NCI-H524 (cell line): Measurements from ENCODE around the gene CNN1.
A peak's percentile ranks its signal among the peaks of the same experiment; 100 is the strongest.

Source experiments
- DNase-seq, 2 experiments: peaks; one replicate each; lab custom pipeline; 2025; lab: John Stamatoyannopoulos, UW

The CNN1 gene

GRCh38 chr19:11534538-11534937, 4.1 kb upstream of the CNN1 start:
- DNase-seq, result no peak

DNA sequence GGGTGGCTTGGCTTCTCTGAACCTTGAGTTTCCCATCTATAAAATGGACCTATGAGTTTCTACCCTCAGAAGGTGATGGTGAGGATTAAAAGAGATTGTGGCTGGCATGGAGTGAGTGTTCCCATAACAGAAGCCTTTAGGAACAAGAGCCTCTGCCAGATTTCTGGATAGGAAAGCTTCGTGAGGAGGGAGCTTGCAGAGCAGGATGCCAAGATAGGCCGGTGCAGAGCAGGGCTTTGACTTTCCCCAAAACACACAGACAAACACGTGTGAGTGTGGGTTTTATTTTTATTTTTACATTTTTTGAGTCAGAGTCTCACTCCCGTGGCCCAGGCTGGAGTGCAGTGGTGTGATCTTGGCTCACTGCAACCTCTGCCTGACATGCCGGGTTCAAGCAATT, 3.7 kb upstream of the CNN1 start:
- no peak for DNase-seq

DNA sequence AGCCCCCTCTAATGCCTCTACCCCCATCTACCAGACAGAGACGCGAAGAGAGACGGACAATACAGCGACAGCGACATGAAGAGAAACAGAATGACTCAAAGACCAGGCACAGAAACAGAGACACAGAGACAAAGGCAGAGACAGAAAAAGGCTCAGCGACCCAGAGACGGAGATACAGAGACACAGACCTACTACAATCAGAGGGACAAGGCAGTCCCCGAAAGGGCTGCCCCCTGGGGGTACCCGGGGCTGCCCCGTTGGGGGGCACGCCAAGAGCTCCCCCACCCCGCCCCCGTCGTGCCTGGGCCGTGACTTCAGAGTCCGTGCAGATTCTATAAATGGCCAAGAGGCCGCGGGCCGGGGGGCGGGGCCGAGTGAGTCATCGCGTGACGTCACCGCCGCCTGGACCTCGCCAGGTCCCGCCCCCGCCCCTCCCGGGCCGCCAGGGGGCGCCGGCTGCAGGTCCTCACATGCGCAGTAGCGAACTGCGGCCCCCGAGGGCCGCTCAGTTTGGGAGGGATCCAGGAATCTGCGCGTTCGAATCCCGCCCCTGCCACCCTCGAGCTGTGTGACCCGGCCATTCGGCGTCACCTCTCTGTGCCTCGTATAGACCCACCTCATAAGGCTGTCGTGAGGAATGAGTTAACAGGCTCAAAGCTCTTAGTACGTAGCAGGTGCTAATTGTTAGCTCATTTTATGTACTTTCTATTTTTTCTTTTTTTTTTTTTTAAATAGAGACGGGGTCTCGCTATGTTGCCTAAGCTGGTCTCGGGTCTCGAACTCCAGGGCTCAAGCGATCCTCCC, 2.7 kb upstream of the CNN1 start:
- DNase-seq, result peak; percentile 58 to 76

GRCh38 chr19:11539495-11540365, 1.1 kb downstream of the CNN1 start:
- no peak for DNase-seq

GRCh38 chr19:11540645-11541044, 2.0 kb downstream of the CNN1 start:
- DNase-seq, result no peak

GRCh38 chr19:11541238-11541637, 2.6 kb downstream of the CNN1 start:
- peak in 1 of 2 experiments; percentile 25 for DNase-seq

GRCh38 chr19:11547929-11548700, 9.5 kb downstream of the CNN1 start:
- DNase-seq, result no peak

GRCh38 chr19:11549386-11549953, 10.8 kb downstream of the CNN1 start:
- no peak for DNase-seq

GRCh38 chr19:11550265-11550664, 11.6 kb downstream of the CNN1 start:
- DNase-seq, result no peak

- DNase-seq, result peak in 1 of 2 experiments; percentile 27
Observed at GRCh38 chr19:11551603-11552235, 13.1 kb downstream of the CNN1 start.

DNA sequence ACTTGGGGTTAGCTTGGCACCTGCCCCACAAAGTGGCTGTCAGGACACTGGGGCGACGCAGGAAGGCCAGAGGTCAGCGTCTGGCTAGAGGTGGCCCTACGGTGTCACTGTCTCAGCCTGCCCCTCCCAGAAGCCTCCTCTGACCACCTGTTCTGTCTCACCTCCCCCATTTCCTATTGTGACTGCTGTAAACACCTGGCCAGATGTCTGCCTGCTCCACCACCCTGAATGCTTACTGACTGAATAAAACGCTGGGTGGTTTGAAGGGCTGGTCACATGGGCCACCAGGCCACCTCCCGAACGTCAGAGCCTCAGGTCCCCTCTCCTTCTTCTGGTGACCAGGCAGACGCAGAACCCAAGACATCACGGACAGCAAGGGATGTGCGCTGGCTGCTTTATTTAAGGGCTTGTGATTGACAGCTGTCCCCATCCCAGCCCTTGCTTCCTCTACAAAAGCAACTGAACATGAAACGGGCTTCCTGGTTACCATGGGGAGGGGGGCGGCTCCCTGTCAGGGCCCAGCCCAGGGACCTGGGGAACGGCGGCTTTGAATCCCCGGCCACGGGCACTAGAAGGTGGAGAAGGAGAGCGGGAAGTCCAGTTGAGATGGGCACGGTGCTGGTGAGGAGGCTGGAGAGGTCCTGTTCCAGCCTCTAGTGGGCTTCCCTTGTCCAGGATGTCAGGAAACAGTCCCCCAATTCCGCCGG, 14.2 kb downstream of the CNN1 start:
- DNase-seq, result no peak

GRCh38 chr19:11554160-11554559, 15.5 kb downstream of the CNN1 start:
- DNase-seq, result no peak

GRCh38 chr19:11555246-11555645, 16.6 kb downstream of the CNN1 start:
- DNase-seq, result no peak

- DNase-seq, result no peak
Observed at GRCh38 chr19:11556634-11557420, 18.2 kb downstream of the CNN1 start.

- peak; percentile 97 to 99 for DNase-seq
Observed at GRCh38 chr19:11558881-11559828, 20.5 kb downstream of the CNN1 start, which contains the start of gene ELOF1. TSS of gene ELOF1 (minus strand) at chr19:11559230. CDS start at chr19:11554347, 4,883 bp downstream.

DNA sequence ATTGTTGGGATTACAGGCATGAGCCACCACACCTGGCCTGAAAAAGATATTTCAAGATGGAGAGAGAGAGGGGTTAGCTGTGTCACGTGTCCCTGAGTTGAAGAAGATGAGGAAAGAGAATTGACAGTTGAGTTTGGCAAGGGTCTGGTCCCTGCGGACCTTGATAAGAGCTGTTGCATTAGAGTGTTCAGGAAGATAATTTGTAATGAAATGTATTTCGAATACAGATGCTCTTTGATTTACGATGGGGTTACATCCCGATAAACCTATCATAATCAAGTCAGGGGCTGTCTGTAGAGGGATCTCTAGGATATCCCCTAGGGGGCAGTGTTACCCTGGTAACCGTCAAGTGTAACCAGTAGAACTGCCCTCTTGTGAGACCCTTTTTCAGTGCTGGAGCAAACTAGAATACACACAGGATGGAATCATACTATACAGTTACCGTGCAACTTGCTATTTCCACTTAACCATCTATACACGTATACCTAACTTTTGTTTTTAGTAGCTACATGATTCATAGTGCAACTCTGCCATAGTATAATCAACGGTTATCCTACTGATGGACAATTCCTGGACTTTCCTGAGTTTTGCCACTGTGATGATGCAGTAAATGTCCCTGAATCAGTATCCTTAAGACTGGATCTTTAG, 21.9 kb downstream of the CNN1 start:
- DNase-seq, result peak; percentile 91 to 95

DNA sequence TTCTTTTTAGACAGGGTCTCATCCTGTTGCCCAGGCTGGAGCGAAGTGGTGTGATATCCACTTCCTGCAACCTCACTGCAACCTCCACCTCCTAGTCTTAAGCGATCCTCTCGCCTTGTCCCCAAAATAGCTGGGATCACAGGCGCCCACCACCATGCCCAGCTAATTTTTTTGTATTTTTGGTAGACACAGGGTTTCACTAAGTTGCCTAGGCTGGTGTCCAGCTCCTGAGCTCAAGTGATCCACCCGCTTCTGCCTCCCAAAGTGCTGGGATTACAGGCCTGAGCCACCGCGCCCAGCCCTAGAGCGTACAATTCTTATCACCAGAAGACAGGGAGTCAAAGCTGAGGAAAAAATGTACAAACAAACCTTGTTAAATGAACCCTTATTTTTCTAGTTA, 24.9 kb downstream of the CNN1 start:
- peak; percentile 72 to 79 for DNase-seq
